Lower leg skin (tissue), 4 donors: ENCODE measurements around the gene C18orf63. TPM values are rescaled to one million over a fixed set of nuclear protein-coding genes. Genes with fewer than 3 reads are reported as not detected.

ENCODE experiments used
- DNase-seq, 2 donors: peaks; one replicate each; pipeline ENCODE4 v3.0.0-alpha.2; 2019; ENCODE audit warnings: low spot score in 2 of 2
- H3K4me3 ChIP-seq: fragments of 200-600 bp; sonication (generic); 2 replicates; pipeline ENCODE4 v1.5.1; 2017; ENCODE audit warnings: mild to moderate bottlenecking, low read depth; ENCODE audit not compliant: poor library complexity, severe bottlenecking
- POLR2A ChIP-seq, 2 donors: fragments of 450-650 bp; IDR thresholded peaks; one replicate each; pipeline ENCODE4 v1.6.1; 2016 to 2017; ENCODE audit warnings: antibody characterized with exemption in 2 of 2, mild to moderate bottlenecking in 1 of 2, moderate library complexity in 1 of 2
- WGBS, 2 donors: methylation state at CpG; one replicate each; pipeline ENCODE4 v1.1.5; 2018; 5-methylcytosine and 5-hydroxymethylcytosine counted together
- intact Hi-C: fragments of 100-400 bp; cut with DNase I; formaldehyde crosslinking; loops from one replicate; pipeline ENCODE4 v1.15.0; 2023; ENCODE audit warnings: low total_unique reads
- total RNA-seq, 4 donors: library from RNA; depleted of rRNA; stranded (reverse); fragments of >200 nt; gene quantifications; one replicate each; pipeline ENCODE4 v1.1.0, GENCODE V29; 2016
- TF ChIP-seq, protein P1 (sequence below), 3 donors: fragments of 450-650 bp; IDR thresholded peaks; one replicate each; pipeline ENCODE4 v1.5.1; 2016; ENCODE audit warnings: antibody characterized with exemption in 3 of 3, mild to moderate bottlenecking in 3 of 3, moderate library complexity in 2 of 3

The C18orf63 gene
- total RNA-seq, 4 donors from 2014 or later: not detected

DNA sequence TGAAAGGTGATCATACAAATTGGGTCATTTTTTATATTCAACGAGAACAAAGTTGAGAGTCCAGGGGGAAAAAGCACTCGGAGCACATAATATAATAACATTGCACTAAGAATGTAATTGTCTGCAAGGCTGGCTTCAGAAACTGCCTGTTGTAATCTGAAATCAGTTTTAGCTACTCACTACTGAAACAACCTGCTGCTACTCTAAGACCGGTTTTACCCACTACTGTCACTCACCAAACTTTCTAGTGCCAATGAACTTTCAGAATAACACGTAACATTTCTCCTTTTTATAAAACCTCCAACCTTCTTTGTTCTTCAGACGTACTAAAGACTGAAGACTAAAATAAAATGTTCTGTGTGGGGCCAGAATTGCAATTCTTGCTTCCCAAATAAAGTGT lies 12.3 kb upstream of the C18orf63 start:
- intact Hi-C loops: no loop called here
- DNase-seq: no peak
- WGBS, 2 donors: 54 to 86% methylated on average over 5 of the region's 5 CpGs
- no peak for TF ChIP-seq POLR2A (IDR thresholded peaks at IDR 0.05)
- TF ChIP-seq, protein P1, sequence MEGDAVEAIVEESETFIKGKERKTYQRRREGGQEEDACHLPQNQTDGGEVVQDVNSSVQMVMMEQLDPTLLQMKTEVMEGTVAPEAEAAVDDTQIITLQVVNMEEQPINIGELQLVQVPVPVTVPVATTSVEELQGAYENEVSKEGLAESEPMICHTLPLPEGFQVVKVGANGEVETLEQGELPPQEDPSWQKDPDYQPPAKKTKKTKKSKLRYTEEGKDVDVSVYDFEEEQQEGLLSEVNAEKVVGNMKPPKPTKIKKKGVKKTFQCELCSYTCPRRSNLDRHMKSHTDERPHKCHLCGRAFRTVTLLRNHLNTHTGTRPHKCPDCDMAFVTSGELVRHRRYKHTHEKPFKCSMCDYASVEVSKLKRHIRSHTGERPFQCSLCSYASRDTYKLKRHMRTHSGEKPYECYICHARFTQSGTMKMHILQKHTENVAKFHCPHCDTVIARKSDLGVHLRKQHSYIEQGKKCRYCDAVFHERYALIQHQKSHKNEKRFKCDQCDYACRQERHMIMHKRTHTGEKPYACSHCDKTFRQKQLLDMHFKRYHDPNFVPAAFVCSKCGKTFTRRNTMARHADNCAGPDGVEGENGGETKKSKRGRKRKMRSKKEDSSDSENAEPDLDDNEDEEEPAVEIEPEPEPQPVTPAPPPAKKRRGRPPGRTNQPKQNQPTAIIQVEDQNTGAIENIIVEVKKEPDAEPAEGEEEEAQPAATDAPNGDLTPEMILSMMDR (IDR thresholded peaks at IDR 0.05): no peak
- H3K4me3 ChIP-seq: no peak overlapping the region

DNA sequence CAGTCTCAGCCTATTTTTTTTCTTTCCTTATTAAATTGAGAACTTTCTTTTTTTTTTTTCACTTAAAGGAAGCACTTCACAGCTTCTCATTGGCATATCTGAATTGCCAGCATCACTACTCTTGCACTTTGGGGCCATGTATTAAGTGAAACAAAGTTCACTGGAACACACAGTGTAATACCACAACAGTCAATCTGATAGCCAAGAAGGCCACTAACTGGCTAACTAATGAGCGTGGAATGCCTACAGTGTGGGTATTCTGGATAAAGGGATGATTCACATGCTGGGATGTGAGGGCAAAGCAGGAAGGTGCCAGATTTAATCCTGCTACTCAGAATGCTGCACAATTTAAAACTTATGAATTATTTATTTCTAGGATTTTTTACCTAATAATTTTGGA lies 11.7 kb upstream of the C18orf63 start:
- intact Hi-C loops: no loop called here
- no peak for TF ChIP-seq POLR2A (IDR thresholded peaks at IDR 0.05)
- TF ChIP-seq, protein P1 (IDR thresholded peaks at IDR 0.05): no peak
- 82 to 85% methylated on average over 1 of the region's 1 CpG for WGBS, 2 donors
- H3K4me3 ChIP-seq: no peak overlapping the region
- DNase-seq: no peak

DNA sequence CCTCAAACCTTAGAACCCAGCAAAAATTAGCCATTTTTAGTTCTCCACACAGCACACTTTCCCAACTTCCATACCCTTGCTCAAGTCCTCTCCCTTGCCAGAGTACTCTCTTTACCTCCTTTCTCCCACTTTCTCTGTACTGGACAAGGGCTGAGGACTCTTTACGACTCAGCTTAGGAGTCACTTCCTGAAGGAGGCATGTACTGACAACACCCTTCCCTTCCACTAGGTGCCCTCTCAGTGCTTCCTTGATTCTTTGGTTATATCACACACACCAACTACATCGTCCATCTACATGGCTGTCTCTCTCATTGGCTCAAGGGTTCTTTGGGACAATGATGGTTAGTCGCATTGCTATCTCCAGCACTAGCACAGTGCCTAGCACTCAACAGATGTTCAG lies 5.2 kb upstream of the C18orf63 start:
- DNase-seq: no peak
- intact Hi-C loops: no loop called here
- TF ChIP-seq, protein P1 (IDR thresholded peaks at IDR 0.05): no peak
- TF ChIP-seq POLR2A (IDR thresholded peaks at IDR 0.05): no peak
- WGBS, 2 donors: 30 to 42% methylated on average over 3 of the region's 3 CpGs
- H3K4me3 ChIP-seq: no peak overlapping the region

DNA sequence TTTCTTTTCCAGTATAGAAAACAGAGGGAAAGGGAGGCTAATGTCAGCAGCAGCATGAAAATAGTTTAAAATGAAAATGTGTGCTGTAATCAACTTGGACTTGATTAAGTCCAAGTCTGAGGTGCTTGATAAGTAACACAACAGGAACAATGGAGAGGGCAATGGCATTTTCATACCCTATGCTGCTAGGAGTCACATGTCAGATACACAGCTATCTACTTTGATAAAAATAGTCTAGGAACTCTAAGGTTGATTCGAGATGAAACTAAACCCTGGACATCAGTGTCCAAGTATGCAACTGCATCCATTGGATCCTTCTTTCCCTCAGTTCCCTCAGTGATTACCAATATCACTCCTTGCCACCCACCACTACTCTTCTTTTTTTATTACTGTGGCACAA lies 4.6 kb upstream of the C18orf63 start:
- 79 to 94% methylated on average over 1 of the region's 1 CpG for WGBS, 2 donors
- DNase-seq: no peak
- intact Hi-C loops: no loop called here
- no peak overlapping the region for H3K4me3 ChIP-seq
- TF ChIP-seq POLR2A (IDR thresholded peaks at IDR 0.05): no peak
- TF ChIP-seq, protein P1 (IDR thresholded peaks at IDR 0.05): no peak

DNA sequence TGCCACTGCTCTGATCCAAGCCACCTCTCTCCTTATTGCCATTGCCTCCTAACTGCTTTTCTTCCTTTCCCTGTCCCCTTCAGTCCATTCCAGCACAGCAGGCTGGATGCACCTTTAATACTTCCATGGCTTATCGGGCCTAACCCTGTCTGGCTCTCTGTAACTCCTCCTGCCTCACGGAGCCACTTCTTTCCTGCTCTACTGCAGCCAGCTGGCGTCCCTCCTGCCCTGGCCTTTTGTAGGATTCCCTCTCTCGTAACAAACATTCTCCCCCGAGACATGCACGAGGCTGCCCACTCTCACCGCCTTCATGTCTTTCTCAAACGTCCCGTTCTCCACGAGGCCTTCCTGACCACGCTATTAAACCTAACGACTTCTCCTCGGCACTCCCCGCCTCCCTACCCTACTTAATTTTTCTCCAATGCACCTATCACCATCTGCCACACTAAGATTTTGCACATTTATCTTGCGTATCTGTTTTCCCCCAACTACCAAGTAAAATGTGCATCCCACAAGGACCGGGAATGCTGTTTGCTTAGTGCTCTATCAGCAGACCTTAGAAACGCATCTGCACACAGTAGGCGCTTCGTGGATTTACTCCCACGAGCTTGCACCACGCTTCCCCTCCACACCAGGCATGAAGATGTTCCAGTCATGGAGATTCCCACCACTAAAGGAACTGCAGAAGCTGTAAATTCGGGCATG lies 728 bp upstream of the C18orf63 start:
- intact Hi-C loops: no loop called here
- WGBS, 2 donors: 83 to 88% methylated on average over 22 of the region's 22 CpGs
- TF ChIP-seq, protein P1 (IDR thresholded peaks at IDR 0.05): no peak
- TF ChIP-seq POLR2A (IDR thresholded peaks at IDR 0.05): no peak
- no peak overlapping the region for H3K4me3 ChIP-seq
- no peak for DNase-seq
